Fibroblast of skin of right biceps (primary cell): ENCODE measurements around the gene TMX3.
A peak's percentile ranks its signal among the peaks of the same experiment; 100 is the strongest.

Experiments used
- DNase-seq: peaks from one replicate; pipeline ENCODE4 v3.0.0-alpha.2; 2013

The TMX3 gene, protein sequence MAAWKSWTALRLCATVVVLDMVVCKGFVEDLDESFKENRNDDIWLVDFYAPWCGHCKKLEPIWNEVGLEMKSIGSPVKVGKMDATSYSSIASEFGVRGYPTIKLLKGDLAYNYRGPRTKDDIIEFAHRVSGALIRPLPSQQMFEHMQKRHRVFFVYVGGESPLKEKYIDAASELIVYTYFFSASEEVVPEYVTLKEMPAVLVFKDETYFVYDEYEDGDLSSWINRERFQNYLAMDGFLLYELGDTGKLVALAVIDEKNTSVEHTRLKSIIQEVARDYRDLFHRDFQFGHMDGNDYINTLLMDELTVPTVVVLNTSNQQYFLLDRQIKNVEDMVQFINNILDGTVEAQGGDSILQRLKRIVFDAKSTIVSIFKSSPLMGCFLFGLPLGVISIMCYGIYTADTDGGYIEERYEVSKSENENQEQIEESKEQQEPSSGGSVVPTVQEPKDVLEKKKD

DNA sequence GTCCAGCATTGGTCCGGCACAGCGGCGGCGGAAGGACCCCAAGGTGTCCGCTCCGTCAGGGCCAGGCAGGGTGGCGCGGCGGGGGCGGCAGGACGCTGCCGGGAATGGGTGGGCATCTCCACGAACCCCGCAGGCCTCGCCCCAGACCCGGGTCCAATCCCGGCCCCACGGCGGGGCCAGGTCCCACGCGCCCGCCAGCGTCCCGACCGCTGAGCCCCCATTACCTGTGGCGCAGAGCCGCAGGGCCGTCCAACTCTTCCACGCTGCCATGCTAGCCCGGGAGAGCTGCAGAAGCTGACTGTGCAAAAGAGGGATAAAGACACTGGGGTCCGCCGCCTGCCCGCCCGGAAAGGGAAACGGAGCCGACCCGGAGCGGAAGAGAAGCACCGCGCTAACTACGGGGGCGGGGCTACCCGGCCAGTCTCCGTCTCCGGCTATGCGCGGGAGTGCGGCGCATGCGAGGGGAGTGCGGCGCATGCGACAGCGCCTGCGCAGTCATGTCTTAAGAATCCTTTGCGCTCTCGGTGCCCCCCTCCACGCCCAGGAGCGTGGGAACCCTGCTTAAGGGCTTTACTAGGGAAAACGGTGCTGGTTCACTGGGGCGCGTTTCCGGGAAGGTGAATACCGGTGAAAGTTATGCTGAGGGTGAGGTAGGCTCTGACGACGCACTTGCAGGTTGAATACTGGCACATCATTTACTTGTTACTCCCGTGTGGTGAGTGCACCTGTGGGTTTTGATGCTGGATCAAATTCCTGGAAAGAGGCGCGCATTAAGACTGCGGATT is at the start of gene TMX3:
TSS of gene TMX3 (minus strand) at position 397 of the 785 bp plus-strand sequence. CDS start at position 270, 127 bp downstream.
- peak; percentile 93 for DNase-seq

DNA sequence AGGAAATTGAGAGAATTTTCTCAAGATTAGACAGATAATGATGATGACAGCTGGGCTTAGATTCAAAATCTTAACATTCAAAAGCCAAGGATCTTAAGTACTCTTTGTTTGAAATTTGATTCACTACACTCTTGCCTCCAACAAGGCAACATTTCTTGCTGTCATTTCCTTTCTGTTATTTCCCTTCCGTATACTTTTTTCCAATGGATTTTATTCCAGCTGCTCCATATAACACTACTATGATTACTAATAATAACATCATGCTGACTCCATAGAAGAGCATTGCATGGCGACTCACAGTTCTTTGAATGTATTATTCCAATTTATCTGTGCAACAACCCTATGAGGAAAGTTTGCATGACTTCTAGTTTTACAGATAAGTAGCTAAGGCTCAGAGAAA is 49.1 kb upstream of the TMX3 start:
- DNase-seq: peak; percentile 56

DNA sequence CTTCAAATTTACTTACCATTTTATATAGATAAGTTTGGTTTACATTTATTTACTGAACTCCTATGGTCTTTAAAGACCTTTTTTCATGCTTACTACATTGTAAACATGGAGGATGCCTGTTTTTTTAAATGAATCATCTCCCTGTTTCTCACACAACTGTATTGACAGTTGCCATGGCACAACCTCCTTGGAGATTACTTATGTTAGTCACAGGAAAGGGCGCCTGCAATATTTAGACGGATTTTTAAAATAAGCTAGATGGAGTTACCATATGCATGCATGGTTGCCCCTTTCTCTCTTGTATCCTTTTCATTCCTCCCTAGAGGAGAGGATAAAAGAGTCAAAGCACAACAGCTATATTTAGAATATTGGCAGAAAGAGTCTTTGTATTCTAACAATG is 48.2 kb upstream of the TMX3 start:
- peak; percentile 50 for DNase-seq

DNA sequence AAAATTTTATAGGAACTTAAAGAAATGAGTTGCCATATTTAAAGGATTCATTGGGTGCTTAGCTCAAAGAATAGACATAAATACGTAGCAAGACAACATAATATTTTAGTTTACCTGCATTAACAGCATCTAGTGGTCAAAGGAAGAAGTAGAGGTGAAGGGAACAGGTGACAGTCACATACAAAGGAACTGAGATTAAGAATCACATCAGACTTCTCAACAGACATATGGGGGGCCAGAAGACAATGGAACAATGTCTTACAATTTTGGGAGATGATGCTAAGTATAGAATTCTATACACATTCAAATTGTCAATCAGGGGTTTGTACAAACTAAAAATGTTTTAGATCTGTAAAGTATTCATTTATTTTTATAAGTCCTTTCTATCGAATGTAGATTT is 44.4 kb upstream of the TMX3 start:
- DNase-seq: no peak

DNA sequence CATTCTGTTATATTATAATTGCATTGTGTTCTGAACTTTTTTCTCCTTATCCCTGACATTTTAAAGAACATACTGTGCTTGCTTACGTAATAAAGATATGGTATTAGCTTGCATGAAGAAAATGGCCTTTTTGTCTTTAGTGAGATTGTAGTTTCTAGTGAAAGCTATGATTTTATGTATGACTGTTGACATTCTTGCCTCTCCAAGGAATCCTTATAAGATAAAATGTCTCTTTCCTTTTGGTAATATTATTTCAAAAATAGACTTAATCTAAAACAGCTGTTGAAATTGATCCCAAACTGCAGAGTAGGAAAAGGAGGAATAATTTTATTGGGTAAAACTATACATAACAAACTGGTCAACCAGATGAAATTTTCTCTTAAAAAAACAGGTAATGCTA is 42.2 kb upstream of the TMX3 start:
- DNase-seq: no peak

DNA sequence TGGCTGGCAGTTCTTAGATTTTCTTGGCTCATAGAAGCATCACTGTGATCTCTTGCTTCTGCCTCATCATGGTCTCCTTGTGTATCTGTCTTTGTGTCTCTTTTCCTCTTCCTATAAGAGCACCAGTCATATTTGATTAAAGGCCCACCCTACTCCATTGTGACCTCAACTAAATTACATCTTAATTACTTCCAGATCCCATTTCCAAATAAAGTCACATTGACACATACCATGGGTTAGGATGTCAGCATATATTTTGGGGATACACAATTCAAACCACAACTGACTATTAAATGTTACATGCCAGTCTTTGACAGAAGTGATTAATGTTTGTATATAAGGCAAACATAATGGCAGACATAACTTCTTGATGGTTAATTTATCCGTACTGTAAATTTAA is 27.3 kb upstream of the TMX3 start:
- DNase-seq: peak; percentile 81

DNA sequence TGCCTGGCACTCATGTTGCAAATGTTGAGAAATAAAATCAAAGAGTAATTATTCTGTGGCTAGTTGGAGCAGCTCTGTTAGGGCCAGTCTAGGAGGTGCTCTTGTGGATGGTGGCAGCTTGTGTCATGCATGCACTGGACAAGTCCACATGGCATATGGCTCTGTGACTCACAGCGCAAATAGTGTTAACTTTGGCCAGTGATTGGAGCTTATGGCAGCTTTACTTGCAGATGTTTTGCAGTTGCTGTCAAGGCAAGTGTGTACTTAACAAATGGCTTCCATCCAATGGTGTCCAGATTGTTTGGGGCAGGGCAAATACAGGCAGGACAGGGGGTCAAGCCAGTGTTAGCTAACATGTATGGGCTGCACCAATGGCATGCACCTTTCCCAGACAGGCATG is 26.1 kb upstream of the TMX3 start:
- DNase-seq: no peak

DNA sequence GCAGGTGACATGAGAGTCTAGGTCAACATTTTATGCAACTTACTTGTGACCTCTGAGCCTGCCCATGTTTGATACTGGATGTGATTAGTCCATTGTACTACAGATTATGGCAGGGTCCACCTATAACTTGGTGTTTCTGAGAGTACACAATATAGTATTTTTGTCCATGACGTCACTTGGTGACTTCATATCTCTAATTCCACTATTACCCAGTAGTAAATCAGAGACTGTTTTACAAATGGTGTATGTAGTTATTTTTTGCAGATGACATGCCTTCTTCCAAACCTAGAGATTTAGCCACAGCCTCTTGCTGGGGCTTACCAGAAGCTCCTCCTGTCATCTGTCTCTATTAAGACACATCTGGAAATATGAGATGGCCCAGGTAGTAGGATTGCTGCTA is 24.6 kb upstream of the TMX3 start:
- no peak for DNase-seq

DNA sequence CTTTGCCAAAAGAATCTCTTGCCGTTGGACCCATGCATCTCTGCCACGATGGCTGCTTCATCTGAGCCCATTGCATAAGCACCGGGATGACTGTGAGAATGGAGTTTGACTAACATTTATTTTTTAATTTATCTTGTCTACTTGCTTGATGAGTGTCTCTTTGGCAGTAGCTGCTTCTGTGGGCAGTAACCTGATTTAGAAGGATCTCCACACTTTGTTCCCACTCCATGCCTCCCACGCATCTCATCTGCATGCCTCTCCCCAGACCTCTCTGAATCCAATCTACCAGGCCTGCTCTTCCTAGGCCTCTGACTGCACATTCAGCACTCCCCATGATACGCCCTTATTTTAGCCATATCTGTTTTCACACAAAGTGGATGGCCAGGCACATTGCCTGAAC is 23.7 kb upstream of the TMX3 start:
- no peak for DNase-seq

DNA sequence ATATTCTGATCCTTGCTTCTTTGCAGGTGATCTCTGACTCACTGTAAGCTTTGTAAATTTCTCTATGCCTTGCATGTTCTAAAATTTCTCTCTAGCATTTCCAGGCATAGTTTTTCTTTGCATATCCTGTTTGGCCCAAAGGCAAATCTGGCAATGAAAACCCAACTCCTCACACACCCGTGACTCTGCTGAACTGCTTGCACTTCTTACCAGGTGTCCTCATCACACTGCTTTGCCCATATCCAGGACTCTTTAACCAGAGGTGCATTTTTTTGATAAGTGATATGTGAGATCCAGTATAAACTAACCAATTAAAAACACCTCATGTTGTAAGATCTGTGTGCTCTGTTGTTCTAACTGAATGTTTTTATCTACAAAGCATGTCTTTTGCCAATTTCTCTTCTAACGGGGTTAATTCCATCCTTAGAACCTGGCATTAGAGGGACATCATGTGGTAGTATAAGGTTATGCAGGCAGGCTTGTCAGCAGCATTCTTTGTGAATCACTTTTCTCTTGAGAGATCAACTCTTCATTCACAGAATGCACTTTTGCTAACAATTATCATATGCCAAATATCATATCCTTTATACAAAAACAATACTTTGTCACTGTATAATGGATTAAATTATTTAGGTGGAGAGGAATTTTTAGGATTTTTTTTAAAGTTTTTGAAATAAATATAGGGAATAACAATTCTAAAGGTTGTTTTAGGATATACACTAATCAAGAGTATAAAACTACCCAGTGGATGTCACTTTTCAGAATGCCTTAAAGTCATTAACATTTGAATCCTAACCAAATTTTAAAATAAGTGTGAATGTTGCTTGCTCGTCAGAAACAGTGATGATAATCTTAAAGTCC is 20.8 kb upstream of the TMX3 start:
- DNase-seq: peak; percentile 67

DNA sequence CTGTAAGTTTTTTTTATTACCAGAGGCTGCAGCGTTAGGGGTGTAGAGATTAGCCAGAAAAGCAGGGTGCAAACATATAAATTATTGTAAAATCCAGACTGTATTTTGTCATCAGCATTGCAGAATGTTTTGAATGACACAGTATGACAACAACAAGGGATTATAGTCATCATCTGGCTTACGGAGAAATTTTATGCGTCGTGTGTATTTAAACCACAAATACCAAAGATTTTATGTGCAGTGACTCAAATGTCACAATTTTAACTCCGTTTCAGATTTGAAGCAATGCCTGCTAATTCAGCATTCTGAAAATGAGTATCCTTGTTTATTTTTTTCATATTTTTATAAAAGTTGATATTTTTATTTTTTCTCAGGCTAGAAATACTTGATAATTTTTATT is 19.4 kb upstream of the TMX3 start:
- DNase-seq: peak; percentile 74

DNA sequence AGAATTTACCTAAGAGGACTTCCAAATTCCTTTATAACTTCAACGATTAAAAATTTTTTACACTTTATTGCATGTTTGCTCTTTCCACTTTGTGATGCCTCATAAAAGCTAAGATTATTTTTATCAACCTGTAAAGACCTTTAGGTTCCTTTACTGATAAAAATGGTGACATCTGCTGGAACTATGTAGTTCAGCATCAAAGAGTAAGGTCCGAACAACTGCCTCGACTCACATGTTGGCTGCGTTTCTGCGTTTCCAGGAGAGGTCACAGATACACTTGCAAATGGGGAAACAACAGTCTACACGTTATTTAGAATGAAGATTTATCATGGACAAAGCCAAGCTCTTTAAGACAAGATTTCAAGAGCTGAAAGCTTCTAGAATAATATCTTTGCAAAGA is 18.8 kb upstream of the TMX3 start:
- no peak for DNase-seq

DNA sequence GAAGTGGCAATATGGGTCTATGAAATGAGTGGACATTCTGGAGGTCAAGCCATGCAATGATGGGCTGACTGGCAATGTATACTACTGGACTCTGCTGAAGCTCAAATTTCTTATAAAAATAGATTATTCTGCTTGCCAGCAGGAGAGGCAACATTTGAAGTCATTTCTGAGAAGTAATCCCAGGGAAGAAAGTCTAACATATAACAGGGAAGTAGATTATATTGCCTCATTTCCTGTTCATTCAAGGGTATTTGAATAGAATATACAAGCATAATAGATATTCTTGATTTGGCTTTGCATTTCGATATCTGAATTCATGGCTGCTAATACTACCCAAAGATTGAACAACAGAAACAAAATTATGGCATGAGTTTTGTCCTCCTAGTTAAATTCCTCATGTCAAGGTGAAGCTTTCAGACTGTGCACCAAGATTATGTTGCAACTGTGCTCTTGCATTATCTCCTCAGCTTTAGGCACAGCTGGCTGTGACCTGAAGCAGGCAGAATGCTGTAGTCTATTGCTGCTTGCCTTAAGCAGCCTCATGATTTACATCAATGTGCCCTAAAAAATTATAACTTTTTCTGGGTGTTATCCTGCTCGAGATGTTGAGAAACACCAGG is 13.3 kb upstream of the TMX3 start:
- DNase-seq: no peak

DNA sequence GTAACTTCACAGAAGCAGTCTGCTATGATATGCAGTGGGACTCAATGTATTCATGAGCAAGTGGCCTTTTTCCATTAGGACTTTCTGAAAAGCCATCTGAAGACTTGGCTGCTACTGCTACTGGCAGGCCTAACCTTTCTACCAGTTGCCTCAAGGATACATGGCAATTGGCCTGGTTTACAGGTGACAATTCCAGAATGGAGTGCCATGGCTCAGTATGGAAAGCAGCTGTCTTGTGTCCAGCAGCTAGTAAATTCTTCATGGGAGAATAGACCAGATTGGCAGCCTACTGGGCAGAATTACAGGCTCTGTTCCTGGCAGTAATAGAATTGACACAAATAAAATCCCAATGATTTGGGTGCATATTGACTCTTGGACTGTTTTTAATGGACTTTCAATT is 12.6 kb upstream of the TMX3 start:
- no peak for DNase-seq

DNA sequence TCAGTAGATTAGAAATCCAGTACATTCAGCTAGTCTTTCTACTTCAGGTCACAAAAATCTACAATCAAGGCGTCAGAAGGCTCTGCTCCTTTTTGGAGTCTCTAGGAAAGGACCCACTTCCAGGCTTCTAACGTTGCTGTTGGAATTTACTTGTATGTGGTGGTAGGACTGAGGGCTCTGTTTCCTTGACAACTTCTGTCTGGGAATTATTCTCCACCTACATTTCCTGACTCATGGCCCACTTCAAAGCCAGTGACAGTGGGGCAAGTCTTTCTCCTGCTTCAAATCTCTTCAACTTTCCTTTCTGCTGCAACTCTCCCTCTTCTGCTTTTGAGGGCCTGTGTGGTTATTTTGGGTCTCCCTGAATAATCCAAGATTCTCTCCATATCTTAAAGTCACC is 10.4 kb upstream of the TMX3 start:
- DNase-seq: peak; percentile 37

DNA sequence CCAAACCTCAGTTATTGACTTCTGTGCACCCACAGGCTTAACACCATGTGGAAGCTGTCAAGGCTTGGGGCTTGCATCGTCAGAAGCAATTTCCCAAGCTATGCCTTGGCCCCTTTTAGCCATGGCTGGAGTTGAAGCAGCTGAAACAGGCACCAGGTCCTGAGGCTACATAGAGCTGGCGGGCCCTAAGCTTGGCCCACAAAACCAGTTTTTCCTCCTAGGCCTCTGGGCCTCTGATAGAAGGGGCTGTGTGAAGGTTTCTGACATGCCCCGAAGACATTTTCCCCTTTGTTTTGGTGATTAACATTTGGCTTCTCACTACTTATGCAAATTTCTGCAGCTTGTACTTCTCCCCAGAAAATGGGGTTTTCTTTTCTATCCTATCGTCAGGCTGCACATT is 9.1 kb upstream of the TMX3 start:
- no peak for DNase-seq

DNA sequence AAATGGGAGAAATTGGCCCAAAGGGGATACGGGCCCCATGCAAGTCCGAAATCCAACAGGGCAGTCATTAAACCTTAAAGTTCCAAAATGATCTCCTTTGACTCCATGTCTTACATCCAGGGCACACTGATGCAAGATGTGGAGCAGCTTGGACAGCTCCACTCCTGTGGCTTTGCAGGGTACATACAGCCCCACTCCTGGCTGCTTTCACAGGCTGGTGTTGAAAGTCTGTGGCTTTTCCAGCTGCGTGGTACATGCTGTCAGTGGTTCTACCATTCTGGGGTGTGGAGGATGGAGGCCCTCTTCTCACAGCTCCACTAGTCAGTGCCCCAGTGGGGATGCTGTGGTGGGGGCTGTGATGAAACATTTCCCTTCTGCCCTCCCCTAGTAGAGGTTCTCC is 8.6 kb upstream of the TMX3 start:
- DNase-seq: no peak

DNA sequence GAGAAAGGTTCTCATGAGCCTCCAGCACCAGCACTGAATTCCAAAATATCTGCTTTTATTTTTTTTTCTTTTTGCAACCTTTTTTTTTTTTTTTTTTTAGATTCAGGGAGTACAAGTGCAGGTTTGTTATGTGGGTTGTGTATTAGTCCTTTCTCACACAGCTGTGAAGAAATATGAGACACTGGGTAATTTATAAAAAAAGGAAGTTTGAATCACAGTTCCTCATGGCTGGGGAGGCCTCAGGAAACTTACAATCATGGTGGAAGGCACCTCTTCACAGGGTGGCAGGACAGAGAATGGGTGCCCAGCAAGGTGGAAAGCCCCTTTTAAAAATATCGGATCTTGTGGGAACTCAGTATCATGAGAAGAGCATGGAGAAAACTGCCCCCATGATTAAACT is 7.9 kb upstream of the TMX3 start:
- DNase-seq: no peak

DNA sequence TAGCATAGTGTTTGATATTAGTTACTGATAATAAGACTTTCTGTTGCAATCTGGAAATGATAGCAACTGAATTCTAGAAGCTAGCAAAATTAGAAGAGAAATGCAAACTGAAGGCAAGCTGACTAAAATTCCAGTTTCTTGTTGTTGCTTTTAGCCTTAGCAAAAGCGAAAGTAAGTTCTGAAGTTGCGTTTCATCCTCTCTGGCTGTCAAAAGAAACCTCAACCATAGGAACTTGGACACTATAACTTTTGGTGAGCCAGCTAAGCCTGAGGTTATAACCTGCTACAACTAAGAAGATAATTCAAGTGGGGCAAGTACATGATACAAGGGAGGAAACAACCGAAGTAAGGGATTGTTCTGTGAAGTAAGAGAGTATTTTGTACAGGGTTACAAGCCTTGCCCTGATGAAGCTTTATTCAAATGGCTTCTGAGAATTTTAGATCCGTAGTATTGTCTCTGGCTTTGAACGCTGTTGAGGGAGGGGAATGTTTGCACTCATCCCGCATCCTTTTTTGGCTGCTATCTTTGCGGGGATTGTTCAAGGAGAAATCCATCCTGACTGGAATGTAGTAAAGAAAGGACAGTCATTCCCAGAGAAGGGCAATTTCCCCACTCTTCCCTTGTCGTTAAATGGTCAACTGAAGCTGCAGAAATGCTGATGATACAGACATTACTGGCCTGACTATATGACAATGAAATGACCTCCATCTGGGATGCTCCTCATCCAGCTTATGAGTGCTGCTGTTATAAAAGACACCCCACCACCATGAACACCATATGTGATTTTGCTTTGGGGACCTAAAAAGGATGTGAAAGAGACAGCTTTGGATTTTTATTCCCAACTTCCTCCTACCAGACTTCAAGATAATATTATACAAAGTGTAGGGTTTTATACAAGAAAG is 7.0 kb upstream of the TMX3 start:
- DNase-seq: no peak

DNA sequence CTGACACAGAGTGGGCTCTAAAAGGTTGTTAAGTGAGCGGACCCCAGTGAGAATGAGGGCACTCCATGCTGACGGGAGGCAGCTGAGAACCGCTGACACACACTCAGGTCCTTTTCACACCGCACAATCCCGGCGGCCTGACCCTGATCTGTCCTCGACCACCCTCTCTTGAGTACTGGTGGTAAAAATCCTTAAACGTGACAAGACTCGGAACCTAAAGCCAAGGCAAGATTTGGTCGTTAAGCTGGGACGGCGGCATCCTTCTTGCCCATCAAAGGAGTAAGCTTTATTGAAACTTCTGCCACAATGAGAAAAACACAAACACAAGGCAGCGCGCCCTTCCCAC is 569 bp downstream of the TMX3 start:
- DNase-seq: no peak

DNA sequence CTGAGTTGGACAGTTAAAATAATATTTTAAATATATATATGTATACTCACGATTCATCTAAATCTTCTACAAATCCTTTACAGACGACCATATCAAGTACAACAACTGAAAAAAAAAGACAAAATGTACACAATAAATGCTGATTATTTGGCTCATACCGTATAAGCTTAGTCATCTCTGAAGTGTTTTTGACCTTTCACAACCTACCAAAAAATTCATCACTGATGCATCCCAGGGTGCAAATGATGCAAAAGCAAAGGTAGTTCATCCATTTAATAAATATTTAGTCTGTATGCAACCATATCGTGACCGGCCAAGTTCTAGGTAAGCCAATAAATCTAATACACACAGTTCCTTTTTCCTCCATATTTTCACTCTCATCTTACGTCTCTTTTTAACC is 1.1 kb downstream of the TMX3 start:
- peak; percentile 38 for DNase-seq

DNA sequence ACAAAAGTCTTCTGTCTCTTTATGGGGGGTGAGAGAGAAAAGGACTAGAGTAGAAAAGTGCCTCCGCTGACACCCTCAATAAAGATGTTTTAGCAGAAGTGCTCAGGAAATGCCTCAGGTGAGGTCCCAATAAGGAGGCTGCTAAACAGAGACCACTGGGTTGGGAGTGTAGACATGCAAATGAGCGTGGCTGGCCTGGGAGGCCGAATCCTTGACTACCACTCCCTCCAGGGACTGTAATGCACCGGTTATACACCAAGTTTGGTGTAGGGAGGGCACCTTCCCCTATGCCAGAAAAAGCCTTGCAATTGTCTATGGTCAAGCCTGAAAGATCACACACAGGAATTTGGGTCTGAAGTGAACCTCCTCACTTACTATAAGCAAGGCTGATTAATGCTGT is 1.8 kb downstream of the TMX3 start:
- DNase-seq: no peak
